ENCODE measurements around the gene IFNA2. TPM values are rescaled to one million over a fixed set of nuclear protein-coding genes. Genes with fewer than 3 reads are reported as not detected.
A peak's percentile ranks its signal among the peaks of the same experiment; 100 is the strongest.

IFNA2 gene
- total RNA-seq, 1 donor from 2014 or later: not detected

- Histone ChIP-seq H4K20me1 (ENCODE audit: insufficient read depth, low read length) (no peaks in the 10 kb centered on the region), H3K4me1 (ENCODE audit: insufficient read depth, low read length) (peaks cover 4% of the 10 kb centered on the region), H3K4me2 (ENCODE audit: low read length) (no peak overlapping the region), H3K79me2 (ENCODE audit: insufficient read depth, low read length) (no peaks in the 10 kb centered on the region), H3K9me3 (ENCODE audit: insufficient read depth, low read depth, low read length) (no peaks in the 10 kb centered on the region), H3K9ac (ENCODE audit: low read length) (no peak overlapping the region), H3K27ac (ENCODE audit: low read depth, low read length) (no peak overlapping the region), H3K36me3 (ENCODE audit: insufficient read depth, low read length) (no peaks in the 10 kb centered on the region), H3K4me3 (ENCODE audit: insufficient read depth, low read depth, low read length) (no peak overlapping the region), H3K27me3 (ENCODE audit: insufficient read depth, low read length) (no peaks in the 10 kb centered on the region), H2AFZ (ENCODE audit: low read depth, low read length) (no peak overlapping the region)
- FAIRE-seq: no peak
- TF ChIP-seq EZH2 (IDR thresholded peaks at IDR 0.05; ENCODE audit: insufficient read depth, low read length) (no peak), CTCF (IDR thresholded peaks at IDR 0.05; ENCODE audit: insufficient read depth, low read depth, low read length) (no peak)
- peaks cover 4% of the 10 kb centered on the region for H3K27me3 Mint-ChIP-seq (ENCODE audit: low read depth, unreplicated experiment)
- peak; percentile 79 for DNase-seq (ENCODE audit: low read depth)
- no peak overlapping the region for H3K27ac Mint-ChIP-seq (ENCODE audit: unreplicated experiment)
- no peak overlapping the region for H3K4me3 Mint-ChIP-seq (ENCODE audit: unreplicated experiment)
- no peaks in the 10 kb centered on the region for H3K9me3 Mint-ChIP-seq (ENCODE audit: unreplicated experiment)
- H3K36me3 Mint-ChIP-seq (ENCODE audit: low read depth, unreplicated experiment): no peaks in the 10 kb centered on the region
- no peaks in the 10 kb centered on the region for H3K4me1 Mint-ChIP-seq (ENCODE audit: low read depth, unreplicated experiment)
These were observed 30.5 kb upstream of the IFNA2 start for GRCh38 chr9:21415493-21416267.

- TF ChIP-seq EZH2 (IDR thresholded peaks at IDR 0.05; ENCODE audit: insufficient read depth, low read length): no peak
- no peak for TF ChIP-seq CTCF (IDR thresholded peaks at IDR 0.05; ENCODE audit: insufficient read depth, low read depth, low read length)
- H3K27me3 Mint-ChIP-seq (ENCODE audit: low read depth, unreplicated experiment): no peaks in the 10 kb centered on the region
- Histone ChIP-seq H3K79me2 (ENCODE audit: insufficient read depth, low read length) (no peaks in the 10 kb centered on the region), H3K4me3 (ENCODE audit: insufficient read depth, low read depth, low read length) (no peak overlapping the region), H2AFZ (ENCODE audit: low read depth, low read length) (no peak overlapping the region), H3K9me3 (ENCODE audit: insufficient read depth, low read depth, low read length) (no peaks in the 10 kb centered on the region), H3K27me3 (ENCODE audit: insufficient read depth, low read length) (no peaks in the 10 kb centered on the region), H3K27ac (ENCODE audit: low read depth, low read length) (no peak overlapping the region), H4K20me1 (ENCODE audit: insufficient read depth, low read length) (no peaks in the 10 kb centered on the region), H3K36me3 (ENCODE audit: insufficient read depth, low read length) (no peaks in the 10 kb centered on the region), H3K4me1 (ENCODE audit: insufficient read depth, low read length) (peaks cover 3% of the 10 kb centered on the region), H3K9ac (ENCODE audit: low read length) (no peak overlapping the region), H3K4me2 (ENCODE audit: low read length) (no peak overlapping the region)
- no peak overlapping the region for H3K4me3 Mint-ChIP-seq (ENCODE audit: unreplicated experiment)
- no peak for DNase-seq (ENCODE audit: low read depth)
- no peaks in the 10 kb centered on the region for H3K36me3 Mint-ChIP-seq (ENCODE audit: low read depth, unreplicated experiment)
- H3K9me3 Mint-ChIP-seq (ENCODE audit: unreplicated experiment): no peaks in the 10 kb centered on the region
- H3K27ac Mint-ChIP-seq (ENCODE audit: unreplicated experiment): no peak overlapping the region
- H3K4me1 Mint-ChIP-seq (ENCODE audit: low read depth, unreplicated experiment): no peaks in the 10 kb centered on the region
- FAIRE-seq: no peak
These were observed 29.2 kb upstream of the IFNA2 start for GRCh38 chr9:21414220-21414940.
